ENCODE data around the gene SLC29A4. TPM values are rescaled to one million over a fixed set of nuclear protein-coding genes. Genes with fewer than 3 reads are reported as not detected.

The SLC29A4 gene
- total RNA-seq, 1 experiment from 2014 or later: 38.9 TPM

GRCh38 chr7:5303061-5303460 lies 20.3 kb downstream of the SLC29A4 start:
- Histone ChIP-seq H3K36me3 (ENCODE audit: control insufficient read depth, insufficient read depth, low read length) (peaks cover 3% of the 10 kb centered on the region; the same call in 1 of the 2 replicates), H3K9me3 (ENCODE audit: control insufficient read depth, insufficient read depth, low read depth, low read length) (no peaks in the 10 kb centered on the region), H3K27me3 (ENCODE audit: control insufficient read depth, insufficient read depth, low read length) (no peaks in the 10 kb centered on the region), H3K27ac (ENCODE audit: low read length) (no peak overlapping the region), H3K4me3 (ENCODE audit: low read depth in 2 of 2, low read length in 2 of 2) (no peak overlapping the region), H3K4me1 (ENCODE audit: control insufficient read depth, insufficient read depth, low read length) (no peaks in the 10 kb centered on the region)
- in situ Hi-C loops (cut with HindIII; ENCODE audit: low pct_unique_long_range_greater_than_20kb, low sequenced_read_pairs): no loop called here
- no peak for DNase-seq (ENCODE audit: low read depth, low spot score)
- POLR2A ChIA-PET: no interaction called here
- peak; percentile 24 for ATAC-seq
- intact Hi-C loops (cut with micrococcal nuclease; ENCODE audit: unreplicated experiment): no loop called here
- CTCF ChIA-PET: no interaction called here
- no TSS peak for BruUV-seq (replicated peaks)
- TF ChIP-seq REST (IDR thresholded peaks at IDR 0.05; ENCODE audit: insufficient read depth in 1 of 2, low read depth in 2 of 2, low read length in 1 of 2) (no peak), TCF7L2 (IDR thresholded peaks at IDR 0.05; ENCODE audit: low read depth, low read length) (no peak), POLR2AphosphoS5 (IDR thresholded peaks at IDR 0.05; ENCODE audit: low read depth, low read length) (no peak), CTCF (IDR thresholded peaks at IDR 0.05) (no peak), SIN3A (IDR thresholded peaks at IDR 0.05; ENCODE audit: borderline replicate concordance, insufficient read depth, low read depth, low read length) (no peak)

- ATAC-seq (peak; percentile 11), DNase-seq (ENCODE audit: low read depth, low spot score) (no peak)
- BruUV-seq (replicated peaks): no TSS peak
- no peak overlapping the region for H3K27ac ChIP-seq (ENCODE audit: low read length)
- H3K27me3 ChIP-seq (ENCODE audit: control insufficient read depth, insufficient read depth, low read length): no peaks in the 10 kb centered on the region
- peaks cover 3% of the 10 kb centered on the region; the same call in 1 of the 2 replicates for H3K36me3 ChIP-seq (ENCODE audit: control insufficient read depth, insufficient read depth, low read length)
- intact Hi-C loops (cut with micrococcal nuclease; ENCODE audit: unreplicated experiment) (no loop called here), in situ Hi-C loops (cut with HindIII; ENCODE audit: low pct_unique_long_range_greater_than_20kb, low sequenced_read_pairs) (no loop called here)
- TF ChIP-seq REST (IDR thresholded peaks at IDR 0.05; ENCODE audit: insufficient read depth in 1 of 2, low read depth in 2 of 2, low read length in 1 of 2) (no peak), TCF7L2 (IDR thresholded peaks at IDR 0.05; ENCODE audit: low read depth, low read length) (no peak), CTCF (IDR thresholded peaks at IDR 0.05) (no peak)
- CTCF ChIA-PET: no interaction called here
- POLR2A ChIA-PET: no interaction called here
- no peaks in the 10 kb centered on the region for H3K9me3 ChIP-seq (ENCODE audit: control insufficient read depth, insufficient read depth, low read depth, low read length)
- no peak overlapping the region for H3K4me3 ChIP-seq (ENCODE audit: low read depth in 2 of 2, low read length in 2 of 2)
- no peaks in the 10 kb centered on the region for H3K4me1 ChIP-seq (ENCODE audit: control insufficient read depth, insufficient read depth, low read length)
Measured at GRCh38 chr7:5303591-5304505, 21.1 kb downstream of the SLC29A4 start.
